ENCODE data around the gene ALDOC.

GRCh38 chr17:28578246-28579195, 1.8 kb upstream of the ALDOC start:
- TF ChIP-seq EZH2 (IDR thresholded peaks at IDR 0.05; ENCODE audit: insufficient read depth, poor library complexity, severe bottlenecking) (no peak), EZH2phosphoT487 (IDR thresholded peaks at IDR 0.05; ENCODE audit: insufficient read depth, low read depth) (no peak)

Data from GM23248 (cell line).